Type B pancreatic cell (in vitro differentiated cells): ENCODE measurements around the gene CEBPE. TPM values are rescaled to one million over a fixed set of nuclear protein-coding genes. Genes with fewer than 3 reads are reported as not detected.

Experiments used
- DNase-seq: peaks from one replicate; pipeline ENCODE4 v3.0.0; 2021; ENCODE audit warnings: mixed read lengths; ENCODE audit not compliant: unreplicated experiment; ENCODE audit errors: extremely low spot score
- H3K27ac Mint-ChIP-seq: 2 replicates; pipeline ENCODE4 v1.8.0; 2021; ENCODE audit warnings: mild to moderate bottlenecking, mixed read lengths
- H3K27me3 Mint-ChIP-seq: 2 replicates; pipeline ENCODE4 v1.8.0; 2021; ENCODE audit warnings: mixed read lengths
- H3K36me3 Mint-ChIP-seq: 2 replicates; pipeline ENCODE4 v1.8.0; 2021; ENCODE audit warnings: mixed read lengths
- H3K4me1 Mint-ChIP-seq: one replicate; pipeline ENCODE4 v1.8.0; 2021; ENCODE audit warnings: mixed read lengths; ENCODE audit not compliant: unreplicated experiment
- H3K4me3 Mint-ChIP-seq: 2 replicates; pipeline ENCODE4 v1.8.0; 2021; ENCODE audit warnings: mild to moderate bottlenecking, mixed read lengths
- H3K9me3 Mint-ChIP-seq: 2 replicates; pipeline ENCODE4 v1.8.0; 2021; ENCODE audit warnings: mixed read lengths
- CTCF ChIP-seq: fragments of 200-600 bp; sonication (generic); conservative IDR thresholded peaks from 2 replicates; pipeline ENCODE4 v1.5.0; 2021; ENCODE audit warnings: antibody characterized with exemption, mild to moderate bottlenecking
- total RNA-seq: library from RNA; stranded (reverse); gene quantifications from 2 replicates; pipeline ENCODE4 v1.2.1, GENCODE V29; 2021; ENCODE audit warnings: low replicate concordance

Gene CEBPE
- total RNA-seq, 1 donor from 2014 or later, result not detected

DNA sequence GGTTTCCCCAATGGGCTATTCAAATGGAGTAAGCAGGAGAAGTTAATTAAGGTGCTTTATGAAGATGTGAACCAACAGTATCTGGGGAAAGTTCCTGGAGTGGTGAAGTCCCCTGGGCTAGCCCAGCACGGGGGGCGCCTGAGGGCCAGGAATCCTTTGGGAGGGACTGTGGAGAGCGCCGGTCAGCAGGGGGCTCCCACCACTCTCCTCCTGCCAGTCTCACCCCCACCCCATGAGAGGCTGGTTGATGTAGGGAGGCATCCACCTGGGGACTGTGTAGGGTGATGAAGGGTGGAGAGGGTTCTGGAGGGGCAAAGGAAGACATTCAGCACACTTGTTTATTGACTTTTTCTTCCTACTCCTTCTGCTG, 4.4 kb downstream of the CEBPE start:
- Mint-ChIP-seq H3K9me3 (no peaks in the 10 kb centered on the region), H3K4me1 (peaks cover 8% of the 10 kb centered on the region), H3K27ac (no peak overlapping the region), H3K27me3 (peaks cover 11% of the 10 kb centered on the region), H3K36me3 (no peaks in the 10 kb centered on the region), H3K4me3 (no peak overlapping the region)
- TF ChIP-seq CTCF, result no peak
- DNase-seq, result no peak

DNA sequence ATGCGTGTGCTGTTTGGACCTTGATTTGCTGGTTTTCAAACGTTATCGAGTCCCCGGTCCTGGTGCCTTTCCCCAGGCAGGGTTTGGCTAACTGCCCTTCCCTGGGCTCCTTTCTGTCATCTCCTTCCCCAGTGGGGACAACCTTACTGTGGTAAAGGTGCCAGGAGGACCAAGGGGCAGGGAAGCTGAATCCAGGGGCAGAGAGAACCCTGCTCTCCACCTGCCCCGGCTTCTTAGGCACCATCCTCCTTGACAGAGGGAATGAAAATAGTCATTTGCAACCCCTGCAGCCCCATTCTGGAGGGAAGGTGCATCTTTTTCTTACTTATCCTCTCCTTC, 5.0 kb downstream of the CEBPE start:
- Mint-ChIP-seq H3K9me3 (no peaks in the 10 kb centered on the region), H3K4me1 (peaks cover 8% of the 10 kb centered on the region), H3K4me3 (no peak overlapping the region), H3K27ac (no peak overlapping the region), H3K36me3 (no peaks in the 10 kb centered on the region), H3K27me3 (peaks cover 11% of the 10 kb centered on the region)
- no peak for TF ChIP-seq CTCF
- DNase-seq, result no peak

DNA sequence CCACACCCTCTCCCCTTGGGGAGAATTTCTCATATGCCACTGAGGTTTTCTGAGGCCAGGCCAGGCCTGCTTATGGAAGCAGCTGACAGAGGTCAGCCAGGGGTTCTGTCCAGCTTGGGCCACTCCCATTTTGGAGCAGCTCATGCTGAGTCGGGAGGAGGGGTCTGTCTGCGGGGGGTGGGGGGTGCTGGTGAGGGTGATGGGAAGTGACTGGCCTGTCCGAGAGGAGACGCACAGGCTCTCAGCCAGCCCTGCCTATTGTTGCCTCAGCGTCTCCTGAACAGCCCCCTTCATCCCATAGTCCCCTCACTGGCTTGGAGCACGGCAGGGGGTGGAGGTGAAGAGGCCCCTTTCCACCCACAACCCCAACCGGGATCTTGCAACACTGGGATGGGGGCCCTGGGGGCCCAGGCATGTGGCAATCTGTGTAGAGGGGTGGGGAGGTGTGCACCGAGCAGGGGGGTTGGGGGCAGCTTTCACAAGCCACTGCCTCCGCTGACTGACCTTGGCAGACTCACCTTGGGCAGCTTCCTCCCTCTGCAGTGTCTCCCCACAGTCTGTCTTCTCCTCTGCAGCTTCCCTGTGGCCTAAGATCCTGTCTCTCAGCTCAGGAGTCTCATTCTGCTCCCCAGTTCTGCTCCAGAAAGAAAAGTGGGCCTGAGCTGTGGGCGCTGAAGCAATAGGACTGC, 5.5 kb downstream of the CEBPE start:
- Mint-ChIP-seq H3K27ac (no peak overlapping the region), H3K4me1 (peaks cover 8% of the 10 kb centered on the region), H3K4me3 (no peak overlapping the region), H3K9me3 (no peaks in the 10 kb centered on the region), H3K36me3 (no peaks in the 10 kb centered on the region), H3K27me3 (peaks cover 11% of the 10 kb centered on the region)
- no peak for DNase-seq
- TF ChIP-seq CTCF, result no peak

DNA sequence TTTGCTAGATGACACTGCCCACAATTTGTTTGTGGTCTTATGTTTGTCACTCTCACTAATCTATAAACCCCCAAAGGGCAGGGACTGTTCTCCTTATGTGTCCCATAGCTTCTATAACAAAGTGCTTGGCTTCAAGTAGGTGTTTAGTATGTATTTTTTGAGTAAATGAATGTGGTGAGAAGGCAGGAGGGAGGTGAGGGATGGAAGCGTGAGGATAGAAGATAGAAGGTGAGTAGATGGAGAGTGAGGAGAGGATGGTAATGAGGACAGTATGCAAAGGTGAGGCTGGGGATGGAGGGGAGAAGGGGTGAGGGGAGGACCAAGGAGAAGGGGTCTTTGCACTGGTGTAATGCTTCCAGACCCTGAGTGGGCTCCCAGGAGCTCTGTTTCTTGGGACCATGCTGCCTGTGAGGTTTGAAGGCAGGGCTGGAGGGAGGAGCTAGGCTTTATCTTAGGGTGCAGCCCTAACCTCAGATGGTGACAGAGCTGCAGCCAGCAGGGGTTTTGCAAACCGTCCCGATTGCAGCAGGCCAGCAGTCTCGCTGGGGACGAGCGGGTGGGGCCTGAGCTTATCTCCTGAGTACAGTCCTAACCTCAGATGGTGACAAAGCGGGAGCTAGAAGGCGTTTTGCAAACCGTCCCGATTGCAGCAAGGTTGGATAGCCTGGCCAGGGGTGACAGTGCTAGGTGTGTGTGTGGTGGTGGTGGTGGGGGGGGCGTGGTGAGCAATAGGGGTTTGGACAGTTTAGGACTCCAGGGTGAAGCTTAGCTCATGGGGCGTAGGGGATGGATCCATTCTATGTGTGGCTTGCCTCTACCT, 6.5 kb downstream of the CEBPE start:
- H3K27me3 Mint-ChIP-seq, result peaks cover 11% of the 10 kb centered on the region
- no peak overlapping the region for H3K4me3 Mint-ChIP-seq
- DNase-seq, result no peak
- H3K36me3 Mint-ChIP-seq, result no peaks in the 10 kb centered on the region
- H3K4me1 Mint-ChIP-seq, result peaks cover 8% of the 10 kb centered on the region
- no peaks in the 10 kb centered on the region for H3K9me3 Mint-ChIP-seq
- no peak for TF ChIP-seq CTCF
- no peak overlapping the region for H3K27ac Mint-ChIP-seq

DNA sequence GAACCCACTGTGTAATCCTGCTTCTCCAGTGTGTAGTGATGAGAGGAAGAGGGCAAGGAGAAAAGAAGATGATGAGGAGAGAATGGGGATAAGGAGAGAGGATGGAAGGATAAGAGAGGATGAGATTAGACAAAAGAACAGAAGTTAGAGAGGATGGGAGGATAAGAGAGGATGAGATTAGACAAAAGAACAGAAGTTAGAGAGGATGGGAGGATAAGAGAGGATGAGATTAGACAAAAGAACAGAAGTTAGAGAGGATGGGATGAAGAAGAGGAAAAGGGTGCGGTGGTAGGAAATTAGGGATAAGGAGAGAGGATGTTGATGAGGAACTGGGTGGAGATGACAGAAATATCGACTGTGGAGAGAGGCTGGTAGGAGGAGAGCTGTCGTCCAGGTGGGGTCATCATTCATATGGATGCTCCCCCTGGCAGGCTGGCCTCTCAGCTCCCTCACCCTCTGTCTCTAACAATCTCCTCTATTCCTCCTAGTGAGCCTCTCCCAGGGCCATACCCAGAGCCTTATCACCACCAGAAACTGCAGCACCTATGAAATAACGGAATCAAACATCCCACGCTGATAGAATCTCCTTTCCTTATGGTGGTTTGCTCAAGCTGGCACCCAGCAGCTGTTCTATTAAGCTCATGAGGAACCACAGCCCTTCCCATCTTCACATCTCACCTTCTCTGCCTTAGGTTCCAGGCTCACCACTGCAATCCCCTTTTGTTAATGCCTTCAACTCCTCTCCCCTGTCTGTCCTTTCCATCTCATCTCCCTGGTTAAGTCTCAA, 8.3 kb downstream of the CEBPE start:
- Mint-ChIP-seq H3K27me3 (peaks cover 9% of the 10 kb centered on the region), H3K36me3 (no peaks in the 10 kb centered on the region), H3K9me3 (no peaks in the 10 kb centered on the region), H3K4me3 (no peak overlapping the region), H3K27ac (no peak overlapping the region), H3K4me1 (peaks cover 16% of the 10 kb centered on the region)
- TF ChIP-seq CTCF, result no peak
- no peak for DNase-seq
